ENCODE data around the gene FSTL4. TPM values are rescaled to one million over a fixed set of nuclear protein-coding genes. Genes with fewer than 3 reads are reported as not detected.
A peak's percentile ranks its signal among the peaks of the same experiment; 100 is the strongest.

FSTL4 gene
- polyA plus RNA-seq, 6 donors from 2014 or later = 0.22 to 0.78 (median 0.48) TPM; not detected in 1

GRCh38 chr5:133426264-133426663 lies 186.1 kb downstream of the FSTL4 start:
- no peak for ATAC-seq (ENCODE audit: low read depth in 2 of 2)
- H3K36me3 Mint-ChIP-seq = no peaks in the 10 kb centered on the region

GRCh38 chr5:133425764-133426163 lies 186.6 kb downstream of the FSTL4 start:
- Mint-ChIP-seq H3K36me3 (no peaks in the 10 kb centered on the region), H3K27me3 (peaks cover 0 to 26% (median 25%) of the 10 kb centered on the region in 3 donors)
- ATAC-seq (ENCODE audit: low read depth in 2 of 2) = no peak

More at GRCh38 chr5:133426264-133426663, 186.1 kb downstream of the FSTL4 start:
- no peak for DNase-seq
- Mint-ChIP-seq H3K4me3 (no peak overlapping the region), H3K27me3 (peaks cover 0 to 31% (median 25%) of the 10 kb centered on the region in 3 donors), H3K27ac (no peak overlapping the region), H3K9me3 (no peaks in the 10 kb centered on the region), H3K4me1 (peaks cover 6 to 11% (median 9%) of the 10 kb centered on the region in 3 donors)

GRCh38 chr5:133425222-133425621 lies 187.1 kb downstream of the FSTL4 start:
- Mint-ChIP-seq H3K4me3 (no peak overlapping the region), H3K9me3 (no peaks in the 10 kb centered on the region), H3K27ac (peak overlapping the region in 1 of 6 donors; percentile 24), H3K27me3 (peaks cover 0 to 25% (median 23%) of the 10 kb centered on the region in 3 donors), H3K4me1 (peaks cover 6 to 11% (median 9%) of the 10 kb centered on the region in 3 donors), H3K36me3 (no peaks in the 10 kb centered on the region)
- DNase-seq = no peak
- ATAC-seq (ENCODE audit: low read depth in 2 of 2) = no peak

More at GRCh38 chr5:133425764-133426163, 186.6 kb downstream of the FSTL4 start:
- peaks cover 6 to 11% (median 9%) of the 10 kb centered on the region in 3 donors for H3K4me1 Mint-ChIP-seq
- H3K4me3 Mint-ChIP-seq = no peak overlapping the region
- H3K27ac Mint-ChIP-seq = no peak overlapping the region
- DNase-seq = no peak
- no peaks in the 10 kb centered on the region for H3K9me3 Mint-ChIP-seq

GRCh38 chr5:133423618-133424282 lies 188.6 kb downstream of the FSTL4 start:
- ATAC-seq (ENCODE audit: low read depth in 2 of 2) = peak; percentile 80 to 86
- no peaks in the 10 kb centered on the region for H3K36me3 Mint-ChIP-seq
- peak overlapping the region in 3 of 6 donors; percentile 2 to 80 (median 79) for H3K27ac Mint-ChIP-seq
- peaks cover 0 to 25% (median 23%) of the 10 kb centered on the region in 3 donors for H3K27me3 Mint-ChIP-seq
- peaks cover 0 to 2% (median 0%) of the 10 kb centered on the region in 7 donors for H3K9me3 Mint-ChIP-seq
- H3K4me3 Mint-ChIP-seq = peak overlapping the region in 2 of 8 donors; percentile 20 to 64
- peaks cover 6 to 11% (median 9%) of the 10 kb centered on the region in 3 donors for H3K4me1 Mint-ChIP-seq
- DNase-seq = peak; percentile 62

- DNase-seq = no peak
- H3K4me3 Mint-ChIP-seq = peak overlapping the region in 2 of 8 donors; percentile 20 to 64
- H3K27ac Mint-ChIP-seq = peak overlapping the region in 3 of 6 donors; percentile 2 to 80 (median 79)
- H3K36me3 Mint-ChIP-seq = no peaks in the 10 kb centered on the region
- peaks cover 6 to 11% (median 9%) of the 10 kb centered on the region in 3 donors for H3K4me1 Mint-ChIP-seq
- ATAC-seq (ENCODE audit: low read depth in 2 of 2) = no peak
- H3K9me3 Mint-ChIP-seq = peaks cover 0 to 4% (median 0%) of the 10 kb centered on the region in 7 donors
- peaks cover 0 to 25% (median 23%) of the 10 kb centered on the region in 3 donors for H3K27me3 Mint-ChIP-seq
Observed at GRCh38 chr5:133423011-133423617, 189.2 kb downstream of the FSTL4 start.

DNA sequence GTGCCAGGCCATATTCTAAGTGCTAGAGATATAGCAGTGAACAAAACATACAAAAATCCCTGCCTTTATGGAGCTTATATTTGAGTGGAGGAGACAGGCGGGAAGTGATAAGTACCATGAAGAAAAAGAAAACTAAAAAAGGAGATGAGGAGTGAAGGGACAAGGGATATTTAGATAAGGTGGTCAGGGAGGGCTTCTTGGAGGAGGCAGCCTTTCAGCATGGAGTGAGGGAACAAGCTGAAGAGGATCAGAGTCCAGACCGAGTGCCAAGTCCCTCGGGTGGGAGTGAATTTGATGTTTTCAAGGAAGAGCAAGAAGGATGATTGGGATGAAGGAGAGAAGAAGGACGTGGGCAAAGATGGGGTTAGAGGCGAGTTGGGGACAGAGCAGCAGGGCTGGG lies 190.5 kb downstream of the FSTL4 start:
- Mint-ChIP-seq H3K27me3 (peaks cover 0 to 25% (median 15%) of the 10 kb centered on the region in 3 donors), H3K4me1 (peaks cover 6 to 13% (median 9%) of the 10 kb centered on the region in 3 donors), H3K27ac (no peak overlapping the region), H3K36me3 (peaks cover 0 to 9% of the 10 kb centered on the region in 2 donors), H3K4me3 (no peak overlapping the region), H3K9me3 (peaks cover 0 to 4% (median 0%) of the 10 kb centered on the region in 7 donors)
- ATAC-seq (ENCODE audit: low read depth in 2 of 2) (no peak), DNase-seq (no peak)

- Mint-ChIP-seq H3K9me3 (peaks cover 0 to 4% (median 0%) of the 10 kb centered on the region in 7 donors), H3K27ac (no peak overlapping the region), H3K36me3 (peaks cover 0 to 11% of the 10 kb centered on the region in 2 donors), H3K4me1 (peaks cover 6 to 13% (median 9%) of the 10 kb centered on the region in 3 donors), H3K27me3 (peaks cover 0 to 25% (median 11%) of the 10 kb centered on the region in 3 donors), H3K4me3 (no peak overlapping the region)
- DNase-seq (no peak), ATAC-seq (ENCODE audit: low read depth in 2 of 2) (no peak)
Observed at GRCh38 chr5:133421394-133421793, 190.9 kb downstream of the FSTL4 start.

DNA sequence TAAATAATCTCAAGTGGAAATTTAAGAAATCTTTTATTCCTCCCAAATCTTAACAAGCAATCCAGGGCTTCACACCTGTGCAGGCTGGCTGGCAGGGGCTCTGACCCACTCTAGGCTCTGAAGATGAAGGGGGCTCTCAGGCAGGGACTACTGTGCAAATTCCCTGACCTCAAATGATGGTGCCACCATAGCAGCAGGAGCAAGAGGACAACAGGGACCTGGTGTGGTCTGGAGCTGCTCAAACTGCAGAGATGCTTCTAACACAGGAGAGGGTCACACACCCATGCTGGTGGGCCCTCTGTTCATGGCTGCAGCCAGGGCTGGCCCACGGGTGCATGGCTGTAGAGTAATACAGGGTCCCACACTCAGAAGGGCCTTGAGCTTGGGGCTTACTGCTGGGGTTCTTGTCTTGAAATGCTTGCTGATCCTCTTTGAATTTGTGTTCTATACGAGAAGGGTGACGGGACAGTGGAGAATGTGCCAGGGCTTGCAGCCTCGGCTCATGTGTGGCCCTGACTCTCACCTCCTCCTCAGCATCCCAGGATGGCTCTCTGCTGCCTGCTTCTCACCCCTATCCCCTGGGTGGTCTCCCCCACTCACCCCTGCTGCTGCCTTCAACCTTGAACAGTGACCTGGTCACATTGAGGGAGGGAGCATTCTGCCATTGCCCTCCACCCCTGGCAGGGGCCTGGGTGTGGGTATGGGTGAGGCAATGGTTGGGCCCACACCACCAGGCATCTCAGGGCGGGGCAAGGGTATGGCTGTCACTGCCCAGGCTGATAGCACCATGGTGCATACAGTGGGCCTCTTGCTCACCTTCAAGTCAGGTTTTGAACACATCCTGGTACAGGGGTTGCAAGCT lies 191.7 kb downstream of the FSTL4 start:
- H3K4me3 Mint-ChIP-seq = no peak overlapping the region
- no peak for ATAC-seq (ENCODE audit: low read depth in 2 of 2)
- H3K27me3 Mint-ChIP-seq = peaks cover under 1 to 27% (median 11%) of the 10 kb centered on the region in 3 donors
- DNase-seq = no peak
- H3K4me1 Mint-ChIP-seq = peaks cover 6 to 13% (median 9%) of the 10 kb centered on the region in 3 donors
- peaks cover 0 to 11% of the 10 kb centered on the region in 2 donors for H3K36me3 Mint-ChIP-seq
- no peak overlapping the region for H3K27ac Mint-ChIP-seq
- H3K9me3 Mint-ChIP-seq = peaks cover 0 to 4% (median 0%) of the 10 kb centered on the region in 7 donors

DNA sequence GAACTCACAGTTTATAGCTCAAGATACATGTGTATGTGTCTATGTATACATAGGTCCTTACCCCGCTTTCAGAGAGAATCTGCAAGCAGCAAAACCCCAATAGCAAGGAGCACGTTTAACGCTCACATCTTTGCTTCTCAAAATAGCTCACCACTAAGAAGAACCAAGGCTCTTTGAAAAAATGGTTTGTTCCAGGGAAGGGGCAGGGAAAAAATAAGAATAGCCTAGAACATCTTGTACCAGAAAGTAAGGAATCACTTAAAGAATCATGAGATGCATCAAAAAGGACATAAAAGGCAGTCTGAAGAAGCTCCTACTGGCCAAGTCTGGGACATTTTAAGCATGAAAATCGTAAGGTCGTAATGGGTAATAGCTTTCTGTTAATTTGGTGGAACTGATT lies 196.4 kb downstream of the FSTL4 start:
- Mint-ChIP-seq H3K36me3 (peaks cover 0 to 11% of the 10 kb centered on the region in 2 donors), H3K4me1 (peaks cover 0 to 2% (median 0%) of the 10 kb centered on the region in 3 donors), H3K27me3 (peaks cover 11 to 41% (median 37%) of the 10 kb centered on the region in 3 donors), H3K9me3 (peaks cover 0 to 4% (median 0%) of the 10 kb centered on the region in 7 donors), H3K27ac (peak overlapping the region in 1 of 6 donors; percentile 57), H3K4me3 (no peak overlapping the region)
- no peak for ATAC-seq (ENCODE audit: low read depth in 2 of 2)
- no peak for DNase-seq

- Mint-ChIP-seq H3K27me3 (peaks cover 11 to 42% (median 39%) of the 10 kb centered on the region in 3 donors), H3K36me3 (peaks cover 0 to 11% of the 10 kb centered on the region in 2 donors), H3K4me1 (peaks cover 0 to 2% (median 0%) of the 10 kb centered on the region in 3 donors), H3K9me3 (peaks cover 0 to 4% (median 0%) of the 10 kb centered on the region in 7 donors), H3K27ac (no peak overlapping the region), H3K4me3 (no peak overlapping the region)
- no peak for ATAC-seq (ENCODE audit: low read depth in 2 of 2)
- no peak for DNase-seq
Observed at GRCh38 chr5:133415506-133415905, 196.8 kb downstream of the FSTL4 start.

DNA sequence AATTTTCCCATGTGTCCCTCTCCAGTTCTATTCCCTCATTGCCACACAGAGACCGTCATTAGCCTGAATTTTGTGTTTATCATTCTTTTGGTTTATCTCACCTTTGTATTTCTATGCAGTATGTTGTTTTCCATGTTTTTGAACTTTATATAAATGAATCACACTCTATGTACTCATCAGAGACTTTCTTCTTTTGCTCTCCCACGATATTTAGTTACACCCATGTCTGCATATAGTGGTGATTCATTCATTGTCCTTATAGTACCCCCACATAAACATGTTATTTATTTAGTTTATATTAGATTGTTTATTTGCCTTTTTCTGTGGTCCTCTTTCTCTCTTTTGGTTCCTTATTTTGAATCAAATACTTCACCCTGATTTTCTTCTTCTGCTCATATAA lies 199.7 kb downstream of the FSTL4 start:
- Mint-ChIP-seq H3K36me3 (peaks cover 0 to 10% of the 10 kb centered on the region in 2 donors), H3K9me3 (peaks cover 0 to 2% (median 0%) of the 10 kb centered on the region in 7 donors), H3K27me3 (peaks cover 15 to 49% (median 39%) of the 10 kb centered on the region in 3 donors), H3K4me1 (peaks cover 0 to 2% (median 0%) of the 10 kb centered on the region in 3 donors), H3K4me3 (no peak overlapping the region), H3K27ac (no peak overlapping the region)
- no peak for DNase-seq
- no peak for ATAC-seq (ENCODE audit: low read depth in 2 of 2)

DNA sequence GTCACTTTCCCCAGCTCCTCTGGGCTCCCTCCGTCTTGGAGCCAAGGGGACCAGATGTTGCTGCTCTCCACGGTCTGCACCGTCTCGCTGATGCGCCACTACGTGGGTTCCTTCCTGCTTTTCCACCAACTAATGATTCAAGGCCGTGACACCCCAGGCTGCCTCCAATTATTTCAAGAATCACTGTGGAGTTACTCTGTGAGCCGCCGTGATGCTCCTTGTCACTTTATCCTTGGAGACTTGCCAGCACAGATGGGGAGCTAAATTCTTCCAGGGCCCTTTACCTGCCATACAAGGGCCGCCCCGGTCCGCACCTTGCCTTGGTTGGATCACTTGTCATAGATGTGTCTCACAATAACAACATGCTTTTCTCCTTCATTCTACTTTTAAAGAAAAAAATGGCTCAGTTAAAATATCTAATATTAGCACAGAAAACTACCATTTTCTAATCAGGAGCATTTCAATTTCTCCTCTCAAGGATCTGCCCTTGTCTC lies 202.0 kb downstream of the FSTL4 start:
- peak overlapping the region in 1 of 6 donors; percentile 74 for H3K27ac Mint-ChIP-seq
- DNase-seq (no peak), ATAC-seq (ENCODE audit: low read depth in 2 of 2) (no peak)
- H3K9me3 Mint-ChIP-seq = peaks cover 0 to 1% (median 0%) of the 10 kb centered on the region in 7 donors
- H3K4me3 Mint-ChIP-seq = no peak overlapping the region
- peaks cover 12 to 33% (median 32%) of the 10 kb centered on the region in 3 donors for H3K27me3 Mint-ChIP-seq
- H3K4me1 Mint-ChIP-seq = no peaks in the 10 kb centered on the region
- no peaks in the 10 kb centered on the region for H3K36me3 Mint-ChIP-seq

All from naive B cell (primary cell).